ENCODE measurements around the gene UNG. TPM values are rescaled to one million over a fixed set of nuclear protein-coding genes. Genes with fewer than 3 reads are reported as not detected.
A peak's percentile ranks its signal among the peaks of the same experiment; 100 is the strongest.

The UNG gene
- total and polyA plus RNA-seq, 9 of the 15 experiments (the other 6 are each of a cell fraction or from before 2014, with no cell fraction given): 8.4 to 59.8 (median 41.0) TPM

DNA sequence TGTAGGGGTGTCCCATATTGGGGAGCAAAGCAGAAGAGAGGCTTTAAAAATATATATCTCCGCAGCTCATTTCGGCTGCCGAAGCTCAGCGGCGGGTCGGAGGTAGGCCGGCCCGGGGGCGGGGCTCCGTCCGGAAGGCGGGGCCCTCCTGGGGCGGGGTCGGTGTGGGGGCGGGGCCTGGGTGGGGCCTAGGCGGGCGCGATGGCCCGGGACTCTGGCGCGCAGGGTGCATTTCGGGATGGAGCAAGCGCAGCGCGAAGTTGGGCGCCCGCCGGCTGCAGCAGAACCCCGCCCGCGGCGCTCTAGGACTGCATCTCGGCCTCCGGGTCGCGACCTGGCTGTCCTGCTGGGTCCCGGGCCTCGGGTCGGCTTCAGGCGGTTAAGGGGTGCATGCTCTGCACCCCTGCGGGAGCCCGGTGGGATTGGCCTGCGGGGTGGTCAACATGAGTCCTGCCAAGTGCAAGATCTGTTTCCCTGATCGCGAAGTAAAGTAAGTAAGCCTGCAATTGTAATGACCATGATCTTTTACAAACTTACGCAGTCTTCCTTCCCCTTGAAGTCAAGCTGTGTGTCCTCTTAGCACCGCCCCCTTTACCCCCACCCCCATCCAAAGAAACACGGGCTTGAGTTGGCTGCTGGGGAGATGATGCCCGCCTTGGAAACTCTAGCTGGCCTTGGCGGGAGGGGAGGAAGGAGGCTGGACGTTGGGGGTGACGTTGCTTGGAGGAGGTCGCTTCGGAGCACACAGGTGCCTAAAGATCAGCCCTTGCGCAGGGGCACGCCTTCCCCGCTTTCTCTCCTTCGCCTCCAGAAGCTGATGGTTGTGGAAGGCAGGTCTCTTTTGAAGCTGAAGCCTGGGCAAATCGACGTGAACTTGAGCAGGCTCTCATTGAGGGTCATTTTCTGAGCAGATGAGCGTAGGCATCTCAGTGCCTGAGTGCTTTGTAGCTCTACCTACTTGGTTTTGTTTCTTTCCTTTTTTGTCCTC lies 57.3 kb downstream of the UNG start (continued):
- no peak for TF ChIP-seq MEF2A (IDR thresholded peaks at IDR 0.05; ENCODE audit: control insufficient read depth, low read depth, low read length)
- TF ChIP-seq NCOA4 (IDR thresholded peaks at IDR 0.05; ENCODE audit: partially characterized antibody): no peak
- peak; percentile 64; the same call in 1 of the 2 replicates for TF ChIP-seq ATF7 (IDR thresholded peaks at IDR 0.05)
- no peak for TF ChIP-seq ZNF699 (CRISPR knock-in tag; IDR thresholded peaks at IDR 0.05; ENCODE audit: insufficient replicate concordance)
- TF ChIP-seq, protein P1, sequence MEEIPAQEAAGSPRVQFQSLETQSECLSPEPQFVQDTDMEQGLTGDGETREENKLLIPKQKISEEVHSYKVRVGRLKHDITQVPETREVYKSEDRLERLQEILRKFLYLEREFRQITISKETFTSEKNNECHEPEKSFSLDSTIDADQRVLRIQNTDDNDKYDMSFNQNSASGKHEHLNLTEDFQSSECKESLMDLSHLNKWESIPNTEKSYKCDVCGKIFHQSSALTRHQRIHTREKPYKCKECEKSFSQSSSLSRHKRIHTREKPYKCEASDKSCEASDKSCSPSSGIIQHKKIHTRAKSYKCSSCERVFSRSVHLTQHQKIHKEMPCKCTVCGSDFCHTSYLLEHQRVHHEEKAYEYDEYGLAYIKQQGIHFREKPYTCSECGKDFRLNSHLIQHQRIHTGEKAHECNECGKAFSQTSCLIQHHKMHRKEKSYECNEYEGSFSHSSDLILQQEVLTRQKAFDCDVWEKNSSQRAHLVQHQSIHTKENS (CRISPR knock-in tag; IDR thresholded peaks at IDR 0.05): no peak
- peak; percentile 85 to 88 for TF ChIP-seq NRF1 (conservative IDR thresholded peaks at IDR 0.05 in 1 of 2, IDR thresholded peaks at IDR 0.05 in 1 of 2)
- no peak for TF ChIP-seq ZSCAN32 (CRISPR knock-in tag; IDR thresholded peaks at IDR 0.05)
- peak; percentile 60 for TF ChIP-seq HMGN3 (IDR thresholded peaks at IDR 0.05; ENCODE audit: borderline replicate concordance, extremely low read depth, insufficient read length, low read depth, low read length)
- no peak for TF ChIP-seq RNF2 (IDR thresholded peaks at IDR 0.05)
- TF ChIP-seq RAD51 (IDR thresholded peaks at IDR 0.05; ENCODE audit: borderline replicate concordance, low read depth): no peak
- no peak for TF ChIP-seq U2AF2 (optimal IDR thresholded peaks at IDR 0.05; ENCODE audit: low read depth, low read length)
- no peak for TF ChIP-seq NEUROD1 (IDR thresholded peaks at IDR 0.05; ENCODE audit: borderline replicate concordance, low read depth, low read length, partially characterized antibody)
- peak; percentile 49; the same call in 1 of the 2 replicates for TF ChIP-seq RBFOX2 (IDR thresholded peaks at IDR 0.05; ENCODE audit: low read depth, low read length)
- TF ChIP-seq RCOR1 (IDR thresholded peaks at IDR 0.05; ENCODE audit: borderline replicate concordance in 1 of 2, low read depth in 2 of 2, low read length in 2 of 2): peak in 1 of 2 experiments; percentile 30; a peak in 1 of 4 replicates
- TF ChIP-seq, protein P2, sequence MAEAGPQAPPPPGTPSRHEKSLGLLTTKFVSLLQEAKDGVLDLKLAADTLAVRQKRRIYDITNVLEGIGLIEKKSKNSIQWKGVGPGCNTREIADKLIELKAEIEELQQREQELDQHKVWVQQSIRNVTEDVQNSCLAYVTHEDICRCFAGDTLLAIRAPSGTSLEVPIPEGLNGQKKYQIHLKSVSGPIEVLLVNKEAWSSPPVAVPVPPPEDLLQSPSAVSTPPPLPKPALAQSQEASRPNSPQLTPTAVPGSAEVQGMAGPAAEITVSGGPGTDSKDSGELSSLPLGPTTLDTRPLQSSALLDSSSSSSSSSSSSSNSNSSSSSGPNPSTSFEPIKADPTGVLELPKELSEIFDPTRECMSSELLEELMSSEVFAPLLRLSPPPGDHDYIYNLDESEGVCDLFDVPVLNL (CRISPR knock-in tag; IDR thresholded peaks at IDR 0.05; ENCODE audit: low read depth): no peak
- 0 out of 4 replicates have a peak, but pooled peaks of 1 of the 2 experiments have one; percentile 44 for TF ChIP-seq FOXK2 (conservative IDR thresholded peaks at IDR 0.05 in 1 of 2, IDR thresholded peaks at IDR 0.05 in 1 of 2; ENCODE audit: low read depth in 2 of 2)
- 0 out of 2 replicates have a peak, but pooled peaks have one; percentile 32 for TF ChIP-seq CTBP1 (IDR thresholded peaks at IDR 0.05; ENCODE audit: borderline replicate concordance)
- TF ChIP-seq KLF6 (CRISPR knock-in tag; IDR thresholded peaks at IDR 0.05; ENCODE audit: borderline replicate concordance): no peak
- TF ChIP-seq, protein P3, sequence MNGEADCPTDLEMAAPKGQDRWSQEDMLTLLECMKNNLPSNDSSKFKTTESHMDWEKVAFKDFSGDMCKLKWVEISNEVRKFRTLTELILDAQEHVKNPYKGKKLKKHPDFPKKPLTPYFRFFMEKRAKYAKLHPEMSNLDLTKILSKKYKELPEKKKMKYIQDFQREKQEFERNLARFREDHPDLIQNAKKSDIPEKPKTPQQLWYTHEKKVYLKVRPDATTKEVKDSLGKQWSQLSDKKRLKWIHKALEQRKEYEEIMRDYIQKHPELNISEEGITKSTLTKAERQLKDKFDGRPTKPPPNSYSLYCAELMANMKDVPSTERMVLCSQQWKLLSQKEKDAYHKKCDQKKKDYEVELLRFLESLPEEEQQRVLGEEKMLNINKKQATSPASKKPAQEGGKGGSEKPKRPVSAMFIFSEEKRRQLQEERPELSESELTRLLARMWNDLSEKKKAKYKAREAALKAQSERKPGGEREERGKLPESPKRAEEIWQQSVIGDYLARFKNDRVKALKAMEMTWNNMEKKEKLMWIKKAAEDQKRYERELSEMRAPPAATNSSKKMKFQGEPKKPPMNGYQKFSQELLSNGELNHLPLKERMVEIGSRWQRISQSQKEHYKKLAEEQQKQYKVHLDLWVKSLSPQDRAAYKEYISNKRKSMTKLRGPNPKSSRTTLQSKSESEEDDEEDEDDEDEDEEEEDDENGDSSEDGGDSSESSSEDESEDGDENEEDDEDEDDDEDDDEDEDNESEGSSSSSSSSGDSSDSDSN (IDR thresholded peaks at IDR 0.05; ENCODE audit: borderline replicate concordance in 1 of 2, low read depth in 2 of 2, low read length in 2 of 2): peak in 1 of 2 experiments; percentile 47; a peak in 1 of 4 replicates
- TF ChIP-seq, protein P4, sequence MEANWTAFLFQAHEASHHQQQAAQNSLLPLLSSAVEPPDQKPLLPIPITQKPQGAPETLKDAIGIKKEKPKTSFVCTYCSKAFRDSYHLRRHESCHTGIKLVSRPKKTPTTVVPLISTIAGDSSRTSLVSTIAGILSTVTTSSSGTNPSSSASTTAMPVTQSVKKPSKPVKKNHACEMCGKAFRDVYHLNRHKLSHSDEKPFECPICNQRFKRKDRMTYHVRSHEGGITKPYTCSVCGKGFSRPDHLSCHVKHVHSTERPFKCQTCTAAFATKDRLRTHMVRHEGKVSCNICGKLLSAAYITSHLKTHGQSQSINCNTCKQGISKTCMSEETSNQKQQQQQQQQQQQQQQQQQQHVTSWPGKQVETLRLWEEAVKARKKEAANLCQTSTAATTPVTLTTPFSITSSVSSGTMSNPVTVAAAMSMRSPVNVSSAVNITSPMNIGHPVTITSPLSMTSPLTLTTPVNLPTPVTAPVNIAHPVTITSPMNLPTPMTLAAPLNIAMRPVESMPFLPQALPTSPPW (CRISPR knock-in tag; IDR thresholded peaks at IDR 0.05): peak; percentile 55; the same call in 1 of the 2 replicates

All from K562 (cell line).